Neutrophil (primary cell): Measurements from ENCODE around the gene P2RY12.
A peak's percentile ranks its signal among the peaks of the same experiment; 100 is the strongest.

Experiments used
- H3K27ac ChIP-seq: fragments of 200-600 bp; sonication (generic); 2 replicates; pipeline ENCODE4 v1.5.1; 2016; ENCODE audit warnings: mild to moderate bottlenecking, moderate library complexity
- H3K27me3 ChIP-seq: fragments of 200-600 bp; sonication (generic); 2 replicates; pipeline ENCODE4 v1.6.0; 2016; ENCODE audit warnings: mild to moderate bottlenecking
- H3K36me3 ChIP-seq: fragments of 200-600 bp; sonication (generic); 2 replicates; pipeline ENCODE4 v1.5.1; 2017
- H3K4me1 ChIP-seq, 2 experiments: fragments of 200-600 bp in 1 of 2; sonication (generic) in 1 of 2; 1 replicate in 1 of 2; 2 replicates in 1 of 2; pipeline versions ENCODE4 v1.5.1 to v1.6.1; 2013 to 2016; ENCODE audit warnings: low read depth in 1 of 2, low read length in 1 of 2, mild to moderate bottlenecking in 1 of 2, moderate library complexity in 1 of 2; ENCODE audit not compliant: control insufficient read depth in 1 of 2, insufficient read depth in 1 of 2
- H3K4me3 ChIP-seq, 2 experiments: fragments of 200-600 bp in 1 of 2; sonication (generic) in 1 of 2; 1 replicate in 1 of 2; 2 replicates in 1 of 2; pipeline ENCODE4 v1.5.1; 2013 to 2016; ENCODE audit warnings: low read depth in 1 of 2, low read length in 1 of 2, mild to moderate bottlenecking in 1 of 2, moderate library complexity in 1 of 2
- H3K9me3 ChIP-seq: fragments of 200-600 bp; sonication (generic); 2 replicates; pipeline ENCODE4 v1.5.1; 2016
- TF ChIP-seq, protein P1 (sequence below): fragments of 200-600 bp; sonication (generic); IDR thresholded peaks from 2 replicates; pipeline ENCODE4 v1.5.1; 2016; ENCODE audit warnings: antibody characterized with exemption

Gene P2RY12

DNA sequence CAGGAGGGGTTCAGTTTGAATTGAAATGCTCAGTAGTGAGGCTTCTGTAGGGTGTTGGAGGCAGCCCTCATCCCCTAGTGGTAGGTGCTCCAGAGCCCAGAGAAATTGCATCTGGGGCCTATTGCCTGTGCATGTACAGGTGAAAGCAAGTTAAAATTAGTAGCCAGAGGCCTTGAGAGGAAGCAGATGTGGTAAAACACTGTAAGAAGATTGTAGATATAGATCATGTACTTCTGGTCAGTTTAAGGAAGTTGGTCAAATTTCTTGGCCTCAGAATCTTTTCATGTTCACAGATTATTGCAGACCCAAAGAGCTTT lies 41.7 kb upstream of the P2RY12 start:
- H3K27me3 ChIP-seq: no peaks in the 10 kb centered on the region
- H3K9me3 ChIP-seq: no peaks in the 10 kb centered on the region
- TF ChIP-seq, protein P1, sequence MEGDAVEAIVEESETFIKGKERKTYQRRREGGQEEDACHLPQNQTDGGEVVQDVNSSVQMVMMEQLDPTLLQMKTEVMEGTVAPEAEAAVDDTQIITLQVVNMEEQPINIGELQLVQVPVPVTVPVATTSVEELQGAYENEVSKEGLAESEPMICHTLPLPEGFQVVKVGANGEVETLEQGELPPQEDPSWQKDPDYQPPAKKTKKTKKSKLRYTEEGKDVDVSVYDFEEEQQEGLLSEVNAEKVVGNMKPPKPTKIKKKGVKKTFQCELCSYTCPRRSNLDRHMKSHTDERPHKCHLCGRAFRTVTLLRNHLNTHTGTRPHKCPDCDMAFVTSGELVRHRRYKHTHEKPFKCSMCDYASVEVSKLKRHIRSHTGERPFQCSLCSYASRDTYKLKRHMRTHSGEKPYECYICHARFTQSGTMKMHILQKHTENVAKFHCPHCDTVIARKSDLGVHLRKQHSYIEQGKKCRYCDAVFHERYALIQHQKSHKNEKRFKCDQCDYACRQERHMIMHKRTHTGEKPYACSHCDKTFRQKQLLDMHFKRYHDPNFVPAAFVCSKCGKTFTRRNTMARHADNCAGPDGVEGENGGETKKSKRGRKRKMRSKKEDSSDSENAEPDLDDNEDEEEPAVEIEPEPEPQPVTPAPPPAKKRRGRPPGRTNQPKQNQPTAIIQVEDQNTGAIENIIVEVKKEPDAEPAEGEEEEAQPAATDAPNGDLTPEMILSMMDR: no peak
- peak overlapping the region; percentile 8 for H3K27ac ChIP-seq
- H3K36me3 ChIP-seq: no peaks in the 10 kb centered on the region
- H3K4me3 ChIP-seq: no peak overlapping the region
- peaks cover 6 to 14% of the 10 kb centered on the region in 2 experiments for H3K4me1 ChIP-seq

DNA sequence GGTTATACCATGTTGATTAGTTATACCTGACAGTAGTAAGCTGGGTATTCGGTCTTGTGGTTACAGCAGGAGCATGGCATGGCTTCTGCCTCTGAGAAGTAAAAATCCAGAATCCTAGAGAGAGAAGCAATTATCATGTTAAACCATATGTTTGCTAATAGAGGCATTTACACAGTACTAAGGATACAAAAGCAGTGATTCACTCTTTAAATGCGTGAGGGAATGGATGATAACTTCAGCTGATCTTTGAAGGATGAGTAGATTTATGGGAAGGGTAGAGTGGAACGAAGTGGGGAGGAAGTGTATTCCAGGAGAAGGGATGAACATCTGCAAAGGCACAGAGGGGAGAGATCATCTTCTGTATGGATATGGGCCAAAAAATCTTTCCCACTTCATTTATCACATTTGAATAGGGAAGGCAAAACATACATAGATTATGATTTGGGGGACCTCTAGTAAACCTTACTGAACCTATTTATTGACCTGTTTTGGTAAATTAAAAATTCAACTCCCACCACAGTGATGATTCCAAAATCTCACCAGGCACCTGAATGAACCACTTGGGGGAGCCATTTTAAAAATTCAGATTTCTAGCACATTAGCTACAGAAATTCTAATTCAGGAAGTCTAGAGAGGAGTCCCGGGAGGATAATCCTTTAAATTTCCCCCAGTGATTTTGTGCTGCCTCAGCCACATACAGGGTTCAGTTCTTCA lies 41.2 kb upstream of the P2RY12 start:
- Histone ChIP-seq H3K27me3 (no peaks in the 10 kb centered on the region), H3K36me3 (no peaks in the 10 kb centered on the region), H3K4me3 (no peak overlapping the region), H3K4me1 (peaks cover 6 to 14% of the 10 kb centered on the region in 2 experiments), H3K9me3 (no peaks in the 10 kb centered on the region), H3K27ac (peak overlapping the region; percentile 8)
- TF ChIP-seq, protein P1: no peak

DNA sequence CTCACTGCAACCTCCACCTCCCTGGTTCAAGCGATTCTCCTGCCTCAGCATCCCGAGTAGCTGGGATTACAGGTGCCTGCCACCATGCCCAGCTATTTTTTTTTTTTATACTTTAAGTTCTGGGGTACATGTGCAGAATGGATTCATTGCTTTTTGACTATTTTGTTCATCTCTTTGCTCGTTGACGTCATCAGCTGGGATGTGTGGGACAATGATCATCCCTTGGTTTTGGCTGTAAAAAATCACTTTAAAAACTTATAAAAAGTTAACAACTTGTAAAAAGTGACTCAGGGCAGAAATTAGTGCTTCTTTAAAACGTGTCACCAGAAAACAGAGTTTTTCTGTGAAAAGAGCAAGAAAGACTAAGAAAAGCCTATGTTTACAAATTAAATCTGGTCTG lies 38.5 kb upstream of the P2RY12 start:
- peaks cover 6 to 14% of the 10 kb centered on the region in 2 experiments for H3K4me1 ChIP-seq
- no peaks in the 10 kb centered on the region for H3K27me3 ChIP-seq
- no peak overlapping the region for H3K4me3 ChIP-seq
- H3K36me3 ChIP-seq: no peaks in the 10 kb centered on the region
- TF ChIP-seq, protein P1: no peak
- no peaks in the 10 kb centered on the region for H3K9me3 ChIP-seq
- H3K27ac ChIP-seq: no peak overlapping the region

DNA sequence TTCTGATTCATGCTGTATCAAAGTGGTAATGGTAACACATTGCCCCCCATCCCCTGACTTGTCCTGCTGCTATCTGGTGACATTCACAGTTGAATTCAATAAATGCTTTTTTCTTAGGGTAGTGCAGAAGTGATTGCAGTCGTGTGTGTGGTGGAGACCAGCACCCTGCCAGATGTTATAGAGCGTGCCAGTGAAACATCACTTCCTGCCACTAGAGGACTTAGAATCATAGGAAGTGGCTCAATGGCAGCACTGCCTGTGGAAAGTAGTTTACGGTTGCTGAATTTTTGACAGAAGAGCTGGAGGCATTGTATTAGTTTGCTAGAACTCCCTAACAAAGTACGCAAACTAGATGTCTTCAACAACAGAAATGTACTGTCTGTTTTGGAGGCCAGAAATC lies 37.4 kb upstream of the P2RY12 start:
- H3K27me3 ChIP-seq: no peaks in the 10 kb centered on the region
- TF ChIP-seq, protein P1: no peak
- H3K36me3 ChIP-seq: no peaks in the 10 kb centered on the region
- no peak overlapping the region for H3K4me3 ChIP-seq
- H3K9me3 ChIP-seq: no peaks in the 10 kb centered on the region
- peaks cover 6 to 14% of the 10 kb centered on the region in 2 experiments for H3K4me1 ChIP-seq
- H3K27ac ChIP-seq: peak overlapping the region; percentile 41

DNA sequence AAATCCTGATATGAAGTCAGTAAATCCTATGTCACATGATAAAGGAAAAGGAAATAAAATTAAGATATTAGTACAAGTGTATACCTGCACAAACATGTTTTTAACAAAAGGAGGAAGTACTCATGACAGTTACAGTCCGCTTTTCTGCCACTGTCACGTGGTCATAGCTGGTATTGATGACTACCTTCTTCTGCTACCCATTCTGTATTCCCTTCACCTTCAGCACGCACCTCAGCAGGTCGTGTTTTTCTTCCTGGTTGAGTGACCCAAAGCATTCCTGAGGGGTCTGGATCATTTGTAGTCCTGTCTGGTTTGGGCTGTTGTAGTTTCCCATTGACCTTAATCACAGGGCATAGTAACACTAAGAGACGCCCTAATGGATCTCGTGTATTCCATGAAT lies 35.3 kb upstream of the P2RY12 start:
- no peaks in the 10 kb centered on the region for H3K36me3 ChIP-seq
- no peak overlapping the region for H3K27ac ChIP-seq
- H3K4me1 ChIP-seq: peaks cover 6 to 8% of the 10 kb centered on the region in 2 experiments
- no peaks in the 10 kb centered on the region for H3K9me3 ChIP-seq
- H3K27me3 ChIP-seq: no peaks in the 10 kb centered on the region
- TF ChIP-seq, protein P1: no peak
- no peak overlapping the region for H3K4me3 ChIP-seq

DNA sequence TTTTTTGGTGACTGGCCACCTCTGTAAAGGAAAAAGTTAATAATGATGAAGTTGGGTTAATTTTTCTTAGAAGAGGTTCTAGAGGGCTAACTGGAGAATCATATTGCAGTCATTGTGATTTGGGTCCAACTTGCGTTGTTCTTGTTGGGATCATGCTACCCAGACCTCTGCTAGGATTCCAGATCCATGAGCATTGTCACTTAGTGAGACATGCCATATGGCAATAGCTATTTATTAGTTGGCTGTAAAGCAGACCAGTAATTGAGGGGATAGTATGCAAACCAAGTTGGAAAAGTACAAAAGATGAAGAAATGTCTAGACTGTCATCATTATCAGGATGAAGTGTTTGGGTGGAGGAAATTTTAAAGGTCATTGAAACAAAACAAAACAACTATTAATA lies 30.7 kb upstream of the P2RY12 start:
- Histone ChIP-seq H3K9me3 (no peaks in the 10 kb centered on the region), H3K36me3 (no peaks in the 10 kb centered on the region), H3K27me3 (no peaks in the 10 kb centered on the region), H3K27ac (no peak overlapping the region), H3K4me1 (no peaks in the 10 kb centered on the region), H3K4me3 (no peak overlapping the region)
- TF ChIP-seq, protein P1: no peak
